MM.1S (cell line): ENCODE data around the gene KRTAP24-1.

ENCODE experiments used
- EZH2 ChIP-seq: fragments of 300-600 bp; sonication (generic); optimal IDR thresholded peaks from 2 replicates; pipeline ENCODE3; 2017; ENCODE audit warnings: low read depth, mild to moderate bottlenecking, antibody characterized with exemption, low read length, mixed read lengths
- TF ChIP-seq, protein P1 (sequence below): fragments of 300-600 bp; sonication (generic); IDR thresholded peaks from 2 replicates; pipeline ENCODE4 v1.5.1; 2016; ENCODE audit warnings: antibody characterized with exemption, low read length, mixed read lengths

DNA sequence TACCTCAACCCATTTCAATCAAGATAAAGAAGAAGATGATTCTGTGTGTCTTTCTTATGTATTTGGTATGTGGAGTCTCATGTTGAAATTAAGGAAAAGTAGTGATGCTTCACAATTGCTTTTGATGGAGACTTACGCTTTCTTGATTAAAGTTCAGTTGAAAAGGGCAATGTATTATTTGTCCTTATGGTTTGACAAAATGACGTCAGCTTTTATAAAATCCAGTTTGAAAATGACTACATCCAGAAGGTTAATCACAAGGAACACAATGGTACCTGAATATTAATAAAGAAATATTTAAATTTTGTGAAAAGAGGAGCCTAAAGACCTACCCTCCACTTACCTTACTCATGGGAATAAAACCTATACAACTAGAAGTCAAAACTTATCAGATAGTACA, 33.0 kb upstream of the KRTAP24-1 start:
- TF ChIP-seq, protein P1, sequence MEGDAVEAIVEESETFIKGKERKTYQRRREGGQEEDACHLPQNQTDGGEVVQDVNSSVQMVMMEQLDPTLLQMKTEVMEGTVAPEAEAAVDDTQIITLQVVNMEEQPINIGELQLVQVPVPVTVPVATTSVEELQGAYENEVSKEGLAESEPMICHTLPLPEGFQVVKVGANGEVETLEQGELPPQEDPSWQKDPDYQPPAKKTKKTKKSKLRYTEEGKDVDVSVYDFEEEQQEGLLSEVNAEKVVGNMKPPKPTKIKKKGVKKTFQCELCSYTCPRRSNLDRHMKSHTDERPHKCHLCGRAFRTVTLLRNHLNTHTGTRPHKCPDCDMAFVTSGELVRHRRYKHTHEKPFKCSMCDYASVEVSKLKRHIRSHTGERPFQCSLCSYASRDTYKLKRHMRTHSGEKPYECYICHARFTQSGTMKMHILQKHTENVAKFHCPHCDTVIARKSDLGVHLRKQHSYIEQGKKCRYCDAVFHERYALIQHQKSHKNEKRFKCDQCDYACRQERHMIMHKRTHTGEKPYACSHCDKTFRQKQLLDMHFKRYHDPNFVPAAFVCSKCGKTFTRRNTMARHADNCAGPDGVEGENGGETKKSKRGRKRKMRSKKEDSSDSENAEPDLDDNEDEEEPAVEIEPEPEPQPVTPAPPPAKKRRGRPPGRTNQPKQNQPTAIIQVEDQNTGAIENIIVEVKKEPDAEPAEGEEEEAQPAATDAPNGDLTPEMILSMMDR: no peak
- TF ChIP-seq EZH2: no peak
